Dedifferentiated amniotic fluid mesenchymal stem cell (primary cell): ENCODE measurements around the gene VGF.

Experiments
- DNase-seq: peaks from one replicate; pipeline ENCODE4 v3.0.0-alpha.2; 2016; ENCODE audit errors: extremely low spot score

Gene VGF

GRCh38 chr7:101185258-101185839 is 20.0 kb upstream of the VGF start:
- DNase-seq, result no peak

GRCh38 chr7:101180130-101180755 is 14.9 kb upstream of the VGF start, which contains the start of gene NAT16:
Gene NAT16 (minus strand): TSS chr7:101180293. CDS start chr7:101174807, 5,486 bp downstream.
- no peak for DNase-seq

- DNase-seq, result no peak
Measured at GRCh38 chr7:101179713-101180112, 14.3 kb upstream of the VGF start.

GRCh38 chr7:101179117-101179516 is 13.7 kb upstream of the VGF start:
- no peak for DNase-seq

GRCh38 chr7:101177644-101178043 is 12.3 kb upstream of the VGF start:
- DNase-seq, result no peak

GRCh38 chr7:101175664-101176063 is 10.3 kb upstream of the VGF start:
- DNase-seq, result no peak

- DNase-seq, result no peak
Measured at GRCh38 chr7:101174322-101174854, 9.0 kb upstream of the VGF start.

- no peak for DNase-seq
Measured at GRCh38 chr7:101173752-101174244, 8.4 kb upstream of the VGF start.

GRCh38 chr7:101172854-101173751 is 7.7 kb upstream of the VGF start:
- peak; percentile 73 for DNase-seq

- no peak for DNase-seq
Measured at GRCh38 chr7:101172005-101172853, 6.9 kb upstream of the VGF start.

- no peak for DNase-seq
Measured at GRCh38 chr7:101171442-101171837, 6.1 kb upstream of the VGF start.

GRCh38 chr7:101170617-101171441 is 5.5 kb upstream of the VGF start:
- DNase-seq, result no peak

GRCh38 chr7:101169838-101170551 is 4.6 kb upstream of the VGF start:
- DNase-seq, result peak; percentile 47

- no peak for DNase-seq
Measured at GRCh38 chr7:101169110-101169837, 3.9 kb upstream of the VGF start.

GRCh38 chr7:101168412-101169049 is 3.2 kb upstream of the VGF start:
- DNase-seq, result no peak

- no peak for DNase-seq
Measured at GRCh38 chr7:101167645-101168411, 2.5 kb upstream of the VGF start.

GRCh38 chr7:101166909-101167644 is 1.7 kb upstream of the VGF start:
- no peak for DNase-seq
